ENCODE data around the gene PCDHB14.

GRCh38 chr5:141269195-141269594 is 46.1 kb downstream of the PCDHB14 start:
- TF ChIP-seq CTCF (IDR thresholded peaks at IDR 0.05): no peak
- TF ChIP-seq POLR2A (IDR thresholded peaks at IDR 0.05): no peak
- no peak for TF ChIP-seq POLR2AphosphoS5 (IDR thresholded peaks at IDR 0.05)
- TF ChIP-seq EP300 (IDR thresholded peaks at IDR 0.05; ENCODE audit: low read depth): no peak

Measured in transverse colon (tissue), 4 donors.